Embryonic facial prominence (tissue), 1 donor: ENCODE measurements around the gene SRM.
A peak's percentile ranks its signal among the peaks of the same experiment; 100 is the strongest.
"Not testable (repeated sequence)": the region's sequence is repeated elsewhere in the genome, so short reads cannot be mapped to it uniquely, and the experiment has no call there.

ENCODE experiments used
- DNase-seq: peaks from one replicate; pipeline ENCODE4 v3.0.0-alpha.2; 2016; ENCODE audit errors: extremely low spot score

Gene SRM

GRCh38 chr1:11059968-11060830 lies at the start of gene SRM:
TSS of gene SRM (minus strand) at chr1:11060018. CDS start at chr1:11059943, 75 bp downstream.
- DNase-seq = peak; percentile 78

DNA sequence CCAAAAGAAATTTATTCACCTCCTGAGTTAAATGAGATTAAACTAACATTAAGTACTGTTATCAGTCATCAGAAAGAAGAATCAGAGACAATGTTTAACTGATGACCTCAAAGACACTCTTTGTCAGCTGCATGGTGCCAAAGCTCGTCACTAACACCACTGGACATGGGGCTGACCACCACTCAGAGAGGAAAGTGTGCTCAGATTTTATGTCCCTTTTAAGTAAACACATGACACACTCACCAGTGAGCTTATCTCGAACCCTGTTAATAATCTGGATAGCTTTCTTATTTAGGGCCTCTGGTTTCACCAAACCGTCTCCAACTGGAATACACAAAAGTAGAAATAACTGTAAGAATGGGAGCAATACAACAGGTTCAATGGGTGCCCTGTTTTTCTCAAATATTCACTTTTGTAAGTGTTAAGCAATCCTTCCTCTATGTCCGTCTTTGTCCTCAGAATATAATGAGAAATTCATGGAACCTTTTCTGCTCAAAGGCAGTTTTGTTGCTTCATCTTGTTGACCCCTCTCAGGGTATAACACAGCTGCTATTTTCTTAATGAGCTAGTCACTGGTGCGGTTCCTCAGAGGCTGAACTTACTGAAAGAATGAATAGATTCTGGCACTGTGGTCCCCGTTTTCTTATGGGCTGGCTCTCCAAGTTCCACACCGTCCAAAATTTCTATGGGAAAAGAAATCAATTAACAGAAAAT lies 49.4 kb upstream of the SRM start:
- no peak for DNase-seq

DNA sequence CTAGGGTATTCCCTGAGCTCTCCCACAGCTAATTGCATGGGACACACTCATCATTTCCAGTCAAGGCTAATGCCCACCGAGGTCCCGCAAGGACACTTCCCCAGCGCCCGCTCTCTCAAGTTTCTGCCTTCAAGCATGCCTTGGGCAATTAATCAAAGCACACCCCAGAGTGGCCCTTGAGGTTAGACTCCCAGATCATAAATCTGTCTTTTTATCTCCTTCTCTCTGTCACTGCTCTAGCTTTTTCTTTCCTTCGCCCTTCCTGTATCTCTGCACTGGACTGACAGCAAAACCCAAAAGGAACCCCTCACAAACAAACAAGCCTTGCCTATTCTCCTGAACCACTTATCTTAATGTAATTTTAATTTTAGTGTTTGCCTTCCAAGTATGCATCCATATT lies 47.8 kb upstream of the SRM start:
- DNase-seq = no peak

DNA sequence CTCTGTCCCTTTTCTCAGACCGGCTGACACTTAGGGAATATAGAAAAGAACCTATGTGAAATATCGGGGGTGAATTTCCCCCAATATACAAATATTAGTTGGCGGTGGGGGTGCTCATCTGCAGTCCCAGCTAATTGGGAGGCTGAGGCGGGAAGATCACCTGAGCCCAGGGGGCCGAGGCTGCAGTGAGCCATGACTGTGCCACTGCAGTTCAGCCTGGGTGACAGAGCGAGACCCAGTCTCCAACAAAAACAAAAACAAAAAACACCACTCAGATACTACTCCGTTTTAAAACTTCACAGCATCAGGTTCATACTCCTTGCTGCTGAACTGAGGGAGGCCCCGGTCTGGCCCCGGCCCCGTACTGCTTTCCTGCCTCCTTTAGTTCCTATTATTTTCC lies 45.8 kb upstream of the SRM start:
- no peak for DNase-seq

DNA sequence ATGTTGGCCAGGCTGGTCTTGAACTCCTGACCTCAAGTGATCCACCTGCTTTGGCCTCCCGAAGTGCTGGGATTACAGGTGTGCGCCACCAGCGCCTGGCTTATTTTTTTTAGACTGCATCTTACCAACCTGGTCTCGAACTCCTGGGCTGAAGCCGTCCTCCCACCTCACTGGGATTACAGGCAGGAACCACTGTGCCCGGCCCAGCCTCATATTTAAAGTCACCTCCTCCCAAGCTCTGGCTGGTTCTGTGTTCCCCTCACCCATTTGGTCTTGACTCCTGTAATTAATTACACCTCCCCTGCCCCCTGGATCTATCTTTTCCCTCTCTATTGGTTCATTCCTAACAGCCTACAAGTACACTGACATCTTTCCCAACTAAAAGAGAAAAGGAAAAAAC lies 41.5 kb upstream of the SRM start:
- no peak for DNase-seq

- not testable (repeated sequence) for DNase-seq
These were observed 41.0 kb upstream of the SRM start for GRCh38 chr1:11100806-11101205.

DNA sequence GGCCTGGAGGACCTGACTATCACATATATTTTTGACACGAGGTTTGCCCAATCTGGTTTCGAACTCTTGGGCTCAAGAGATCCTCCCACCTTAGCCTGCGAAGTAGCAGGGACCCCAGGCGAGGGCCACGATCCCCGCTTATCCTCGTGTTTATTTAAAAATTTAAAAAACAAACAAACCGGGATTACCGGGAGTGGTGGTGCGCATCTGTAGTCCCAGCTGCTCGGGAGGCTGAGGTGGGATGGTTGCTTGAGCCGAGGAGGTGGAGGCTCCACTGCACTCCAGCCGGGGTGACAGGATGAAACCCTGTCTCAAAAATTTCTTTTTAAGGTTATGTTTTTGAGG lies 40.3 kb upstream of the SRM start:
- DNase-seq = no peak

GRCh38 chr1:11099310-11100148 lies 39.7 kb upstream of the SRM start, which contains the start of gene EXOSC10:
TSS of gene EXOSC10 (minus strand) at chr1:11099869. CDS start at chr1:11099831, 38 bp downstream.
- peak; percentile 85 for DNase-seq

GRCh38 chr1:11098931-11099309 lies 39.1 kb upstream of the SRM start:
- DNase-seq = no peak

DNA sequence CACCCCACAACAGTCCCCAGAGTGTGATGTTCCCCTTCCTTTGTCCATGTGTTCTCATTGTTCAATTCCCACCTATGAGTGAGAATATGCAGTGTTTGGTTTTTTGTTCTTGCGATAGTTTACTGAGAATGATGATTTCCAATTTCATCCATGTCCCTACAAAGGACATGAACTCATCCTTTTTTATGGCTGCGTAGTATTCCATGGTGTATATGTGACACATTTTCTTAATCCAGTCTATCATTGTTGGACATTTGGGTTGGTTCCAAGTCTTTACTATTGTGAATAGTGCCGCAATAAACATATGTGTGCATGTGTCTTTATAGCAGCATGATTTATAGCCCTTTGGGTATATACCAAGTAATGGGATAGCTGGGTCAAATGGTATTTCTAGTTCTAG lies 24.0 kb upstream of the SRM start:
- not testable (repeated sequence) for DNase-seq

DNA sequence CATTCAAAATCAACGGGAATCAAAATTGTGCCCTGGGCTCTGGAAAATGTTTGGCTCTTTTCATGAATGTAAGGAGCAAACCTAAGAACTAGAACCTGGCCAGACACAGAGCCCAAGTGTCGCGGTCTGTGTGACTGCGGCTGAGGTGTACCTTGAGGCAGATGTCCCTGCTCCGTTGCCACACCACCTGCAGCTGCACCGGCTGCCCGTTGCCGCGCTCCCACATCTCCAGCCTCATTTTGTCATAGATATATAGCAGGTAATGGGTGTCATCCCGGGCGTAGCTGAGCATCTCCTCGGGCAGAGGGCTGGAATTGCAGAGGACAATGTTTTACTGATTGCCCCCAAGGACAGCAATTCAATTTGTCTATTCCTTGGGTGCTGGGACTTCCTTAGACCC lies 21.1 kb upstream of the SRM start:
- DNase-seq = no peak

- no peak for DNase-seq
These were observed 18.8 kb upstream of the SRM start for GRCh38 chr1:11078631-11079030.

DNA sequence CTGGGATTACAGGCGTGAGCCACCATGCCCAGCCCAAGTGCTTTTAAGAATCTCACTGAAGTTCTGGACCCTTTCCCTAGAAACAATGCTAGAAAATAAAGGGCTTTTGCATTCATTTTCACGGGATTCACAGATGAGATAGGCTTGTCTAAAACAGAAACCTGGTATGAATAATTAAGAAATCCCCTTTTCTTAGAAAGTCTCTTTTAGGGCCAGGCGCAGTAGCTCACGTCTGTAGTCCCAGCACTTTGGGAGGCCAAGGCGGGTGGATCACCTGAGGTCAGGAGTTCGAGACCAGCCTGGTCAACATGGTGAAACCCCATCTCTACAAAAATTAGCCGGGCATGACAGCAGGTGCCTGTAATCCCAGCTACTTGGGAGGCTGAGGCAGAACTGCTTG lies 13.6 kb upstream of the SRM start:
- not testable (repeated sequence) for DNase-seq

GRCh38 chr1:11072216-11072917 lies 12.5 kb upstream of the SRM start:
- DNase-seq = no peak

GRCh38 chr1:11071463-11072215 lies 11.8 kb upstream of the SRM start:
- DNase-seq = no peak

DNA sequence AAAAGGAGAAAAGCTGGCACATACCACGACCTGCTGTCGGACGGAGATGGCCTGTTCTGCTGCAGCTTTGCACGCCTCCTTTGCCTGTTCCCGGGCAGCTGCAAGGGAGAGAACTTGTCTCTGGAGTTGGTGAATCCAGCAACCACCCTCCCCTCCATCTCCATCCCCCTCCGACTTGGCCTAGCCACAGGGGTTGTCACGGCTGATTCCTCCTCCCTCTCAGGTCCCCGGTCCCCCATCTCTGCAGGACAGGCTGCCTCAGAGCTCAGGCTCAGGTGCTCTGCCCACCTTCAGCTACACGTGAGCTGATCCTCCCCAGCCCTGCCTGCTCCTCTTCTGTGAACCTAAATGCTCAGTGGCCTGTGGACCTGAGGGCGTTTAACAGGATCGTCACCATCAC lies 11.1 kb upstream of the SRM start:
- DNase-seq = no peak

GRCh38 chr1:11068600-11069473 lies 9.0 kb upstream of the SRM start:
- DNase-seq = no peak

- no peak for DNase-seq
These were observed 8.1 kb upstream of the SRM start for GRCh38 chr1:11067716-11068599.

DNA sequence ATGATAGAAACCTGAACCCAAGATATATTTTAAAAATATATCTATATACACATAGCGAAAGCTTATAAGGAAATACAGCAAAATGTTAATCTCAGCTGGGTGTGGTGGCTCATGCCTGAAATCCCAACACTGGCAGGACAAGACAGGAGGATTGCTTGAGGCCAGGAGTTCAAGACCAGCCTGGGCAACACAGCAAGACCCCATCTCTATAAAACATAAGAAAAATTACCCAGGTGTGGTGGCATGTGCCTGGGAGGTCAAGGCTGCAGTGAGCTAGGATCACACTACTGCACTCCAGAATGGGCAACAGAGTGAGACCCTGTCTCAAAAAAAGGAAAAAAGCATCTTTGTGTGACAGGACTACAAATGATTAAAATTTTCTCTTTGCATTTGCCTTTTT lies 6.0 kb upstream of the SRM start:
- no peak for DNase-seq
